B cell (primary cell): ENCODE data around the gene HDC. TPM values are rescaled to one million over a fixed set of nuclear protein-coding genes. Genes with fewer than 3 reads are reported as not detected.

Source experiments
- ATAC-seq: fragments of 200-7000 bp; cut with Tn5 transposase; one replicate; pipeline ENCODE4 v1.10.0; 2021; ENCODE audit warnings: low read depth, mild to moderate bottlenecking, moderate number of reproducible peaks, moderate library complexity
- CTCF ChIA-PET: fragments of 350-600 bp; sonication (Branson Sonifier 250); formaldehyde crosslinking; loops from one replicate; lab custom pipeline; 2021; ENCODE audit warnings: antibody characterized with exemption, inconsistent platforms; lab: Charles Lee
- POLR2A ChIA-PET: fragments of 350-600 bp; sonication (Branson Sonifier 250); formaldehyde crosslinking; loops from one replicate; lab custom pipeline; 2021; ENCODE audit warnings: antibody characterized with exemption; lab: Charles Lee
- DNase-seq: peaks from one replicate; pipeline ENCODE4 v3.0.0; 2013
- H2AFZ ChIP-seq: 2 replicates; pipeline ENCODE4 v1.6.1; 2012; ENCODE audit warnings: mild to moderate bottlenecking, low read depth, low read length; ENCODE audit not compliant: insufficient read depth, poor library complexity, severe bottlenecking
- H3K27ac ChIP-seq, 2 donors: 1 replicate in 1 of 2; 2 replicates in 1 of 2; pipeline ENCODE4 v1.5.1; 2012 to 2013; ENCODE audit warnings: low read length in 2 of 2, mild to moderate bottlenecking in 2 of 2, moderate library complexity in 1 of 2
- H3K27me3 ChIP-seq, 4 experiments: fragments of 200-600 bp in 1 of 4; sonication (generic) in 1 of 4; replicated peaks in 1 of 4; 1 replicate in 2 of 4; 2 replicates in 2 of 4; pipeline versions ENCODE4 v1.6.1 to v1.7.0; 2013 to 2016; ENCODE audit warnings: low read length in 3 of 4, mild to moderate bottlenecking in 2 of 4, mixed read lengths in 1 of 4, moderate library complexity in 1 of 4; ENCODE audit not compliant: insufficient read depth in 4 of 4, control insufficient read depth in 3 of 4; ENCODE audit errors: control extremely low read depth in 1 of 4
- H3K36me3 ChIP-seq, 2 experiments: replicated peaks in 1 of 2; 1 replicate in 1 of 2; 2 replicates in 1 of 2; pipeline versions ENCODE4 v1.6.1 to v1.7.1; 2013; ENCODE audit warnings: low read length in 1 of 2; ENCODE audit not compliant: insufficient read depth in 2 of 2, control insufficient read depth in 1 of 2; ENCODE audit errors: control extremely low read depth in 1 of 2, extremely low read depth in 1 of 2
- H3K4me1 ChIP-seq, 2 donors: fragments of 200-600 bp in 1 of 2; sonication (generic) in 1 of 2; 1 replicate in 1 of 2; 2 replicates in 1 of 2; pipeline versions ENCODE4 v1.5.1 to v1.6.1; 2013 to 2017; ENCODE audit warnings: low read length in 2 of 2; ENCODE audit not compliant: control insufficient read depth in 2 of 2, insufficient read depth in 2 of 2
- H3K4me2 ChIP-seq: replicated peaks from 2 replicates; pipeline ENCODE3; 2012; ENCODE audit warnings: mild to moderate bottlenecking, low read depth, low read length; ENCODE audit not compliant: poor library complexity, severe bottlenecking
- H3K4me3 ChIP-seq, 5 experiments: fragments of 200-600 bp in 1 of 5; sonication (generic) in 1 of 5; 1 replicate in 3 of 5; 2 replicates in 2 of 5; pipeline versions ENCODE4 v1.5.1 to v1.7.0; 2011 to 2016; ENCODE audit warnings: low read length in 4 of 5, mild to moderate bottlenecking in 4 of 5, low read depth in 2 of 5, control low read depth in 1 of 5, moderate library complexity in 1 of 5; ENCODE audit not compliant: insufficient read depth in 1 of 5; ENCODE audit errors: control extremely low read depth in 1 of 5, extremely low read depth in 1 of 5
- H3K79me2 ChIP-seq: fragments of 200-600 bp; sonication (generic); one replicate; pipeline ENCODE4 v1.6.0; 2016; ENCODE audit warnings: low read length; ENCODE audit not compliant: control insufficient read depth, insufficient read depth
- H3K9ac ChIP-seq: fragments of 200-600 bp; sonication (generic); 2 replicates; pipeline ENCODE4 v1.6.1; 2017; ENCODE audit warnings: mild to moderate bottlenecking, low read length, moderate library complexity
- H3K9me3 ChIP-seq, 3 donors: one replicate each; pipeline versions ENCODE4 v1.6.1 to v1.7.1; 2013; ENCODE audit warnings: low read length in 2 of 3; ENCODE audit not compliant: control insufficient read depth in 2 of 3, insufficient read depth in 1 of 3; ENCODE audit errors: control extremely low read depth in 1 of 3
- H4K20me1 ChIP-seq: 2 replicates; pipeline ENCODE4 v1.6.0; 2012; ENCODE audit warnings: mild to moderate bottlenecking, low read length; ENCODE audit not compliant: insufficient read depth, control insufficient read depth, poor library complexity, severe bottlenecking
- H3K27ac Mint-ChIP-seq: one replicate; pipeline ENCODE4 v1.8.0; 2021; ENCODE audit warnings: mixed read lengths
- H3K27me3 Mint-ChIP-seq: one replicate; pipeline ENCODE4 v1.8.0; 2021; ENCODE audit warnings: mixed read lengths
- H3K4me1 Mint-ChIP-seq: one replicate; pipeline ENCODE4 v1.8.0; 2021; ENCODE audit warnings: mixed read lengths
- H3K4me3 Mint-ChIP-seq: one replicate; pipeline ENCODE4 v1.8.0; 2021; ENCODE audit warnings: mixed read lengths
- H3K9me3 Mint-ChIP-seq: one replicate; pipeline ENCODE4 v1.8.0; 2022; ENCODE audit warnings: mixed read lengths; ENCODE audit not compliant: insufficient read depth
- CTCF ChIP-seq: fragments of 200-600 bp; IDR thresholded peaks from one replicate; pipeline ENCODE4 v1.8.0; 2022; ENCODE audit warnings: antibody characterized with exemption, mild to moderate bottlenecking
- EZH2 ChIP-seq: IDR thresholded peaks from 2 replicates; pipeline ENCODE4 v1.6.1; 2012; ENCODE audit warnings: borderline replicate concordance, low read depth, mild to moderate bottlenecking, moderate library complexity, low read length; ENCODE audit not compliant: insufficient read depth, poor library complexity, severe bottlenecking
- WGBS: methylation state at CpG from one replicate; pipeline ENCODE4 v1.1.5; 2013; ENCODE audit warnings: missing lambda C conversion rate; ENCODE audit not compliant: insufficient coverage; 5-methylcytosine and 5-hydroxymethylcytosine counted together
- intact Hi-C: fragments of 100-400 bp; cut with micrococcal nuclease; formaldehyde crosslinking; loops from one replicate; pipeline ENCODE4 v1.10.0; 2022
- polyA plus RNA-seq: library from polyadenylated mRNA; depleted of rRNA; stranded (reverse); fragments of >200 nt; gene quantifications from 2 replicates; pipeline ENCODE4 v1.2.3, GENCODE V29; 2012
- total RNA-seq, 2 donors: library from RNA; stranded (reverse); fragments of 120-200 nt in 1 of 2; gene quantifications; 1 replicate in 1 of 2; 2 replicates in 1 of 2; pipeline versions ENCODE4 v1.2.3 to v1.2.4, GENCODE V29; 2013 to 2022

Gene HDC
- total and polyA plus RNA-seq, 2 donors (not counting 1 experiment from before 2014, with no cell fraction given), result 0.88 TPM; not detected in 1

DNA sequence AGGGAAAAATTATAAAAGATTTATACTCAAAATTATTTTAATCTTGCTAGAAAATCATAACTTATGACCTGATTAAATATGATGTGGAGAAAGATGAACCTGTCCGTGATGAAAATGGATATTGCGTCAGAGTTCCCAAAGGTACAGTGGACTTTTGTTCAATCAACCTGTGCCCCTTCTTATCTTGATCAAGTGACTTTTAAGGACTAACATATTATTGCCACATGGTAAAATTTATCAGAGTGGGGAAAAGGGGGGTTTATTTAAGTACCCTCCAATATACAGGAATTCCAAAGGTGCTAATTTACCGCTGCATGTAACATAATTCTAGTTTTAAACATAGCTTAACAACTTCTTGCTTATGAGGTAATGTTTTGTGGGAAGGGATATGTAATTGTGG lies 39.6 kb downstream of the HDC start:
- Histone ChIP-seq H3K36me3 (no peaks in the 10 kb centered on the region), H3K9me3 (no peaks in the 10 kb centered on the region), H3K27me3 (no peaks in the 10 kb centered on the region), H2AFZ (no peak overlapping the region), H3K27ac (no peak overlapping the region), H3K79me2 (no peaks in the 10 kb centered on the region), H3K4me2 (no peak overlapping the region), H3K4me1 (no peaks in the 10 kb centered on the region), H3K9ac (no peak overlapping the region), H4K20me1 (no peaks in the 10 kb centered on the region), H3K4me3 (no peak overlapping the region)
- CTCF ChIA-PET, result no interaction called here
- H3K4me3 Mint-ChIP-seq, result no peak overlapping the region
- no peak overlapping the region for H3K27ac Mint-ChIP-seq
- WGBS, result no CpG with 5 or more reads among the region's 3 CpGs
- POLR2A ChIA-PET, result no interaction called here
- H3K4me1 Mint-ChIP-seq, result peaks cover 4% of the 10 kb centered on the region
- H3K27me3 Mint-ChIP-seq, result no peaks in the 10 kb centered on the region
- TF ChIP-seq CTCF, result no peak
- no peak for TF ChIP-seq EZH2
- H3K9me3 Mint-ChIP-seq, result no peaks in the 10 kb centered on the region
- no peak for ATAC-seq
- intact Hi-C loops, result no loop called here
- DNase-seq, result no peak

DNA sequence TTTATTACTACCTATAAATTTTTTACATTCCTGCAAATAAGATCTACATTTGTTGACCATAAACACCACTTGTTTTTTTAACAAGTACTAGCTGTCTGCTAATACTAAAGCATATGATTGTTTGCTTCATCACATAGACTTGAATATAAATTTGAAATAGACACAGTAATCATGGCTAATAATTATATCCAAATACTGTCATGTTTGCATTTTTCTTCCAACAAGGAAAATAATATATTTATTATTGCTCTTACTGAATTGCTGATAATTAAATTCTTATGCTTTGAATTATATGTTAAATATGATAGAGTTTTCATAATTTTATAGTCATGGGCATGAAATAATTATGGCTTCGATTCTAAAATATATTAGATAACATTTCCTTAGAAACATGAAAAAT lies 40.5 kb downstream of the HDC start:
- Histone ChIP-seq H3K4me1 (no peaks in the 10 kb centered on the region), H3K27me3 (no peaks in the 10 kb centered on the region), H3K27ac (no peak overlapping the region), H3K4me3 (no peak overlapping the region), H2AFZ (no peak overlapping the region), H3K9me3 (no peaks in the 10 kb centered on the region), H3K9ac (no peak overlapping the region), H3K79me2 (no peaks in the 10 kb centered on the region), H3K4me2 (no peak overlapping the region), H4K20me1 (no peaks in the 10 kb centered on the region), H3K36me3 (no peaks in the 10 kb centered on the region)
- Mint-ChIP-seq H3K27me3 (no peaks in the 10 kb centered on the region), H3K4me3 (no peak overlapping the region), H3K27ac (no peak overlapping the region), H3K4me1 (peaks cover 4% of the 10 kb centered on the region), H3K9me3 (no peaks in the 10 kb centered on the region)
- DNase-seq, result no peak
- no peak for ATAC-seq
- TF ChIP-seq CTCF (no peak), EZH2 (no peak)
- ChIA-PET POLR2A (no interaction called here), CTCF (no interaction called here)
- intact Hi-C loops, result no loop called here
- WGBS, result no CpG with 5 or more reads among the region's 1 CpG
